GM12865 (cell line): Measurements from ENCODE around the gene PLEKHM3.

Source experiments
- DNase-seq: peaks from one replicate; pipeline ENCODE4 v3.0.0; 2010; ENCODE audit warnings: low read depth
- H3K4me3 ChIP-seq: 2 replicates; pipeline ENCODE4 v1.5.1; 2011; ENCODE audit warnings: mild to moderate bottlenecking, low read depth, low read length, control low read depth
- CTCF ChIP-seq: IDR thresholded peaks from 2 replicates; pipeline ENCODE4 v1.5.1; 2011; ENCODE audit warnings: low read length, control low read depth, low read depth, inconsistent platforms; ENCODE audit not compliant: insufficient read depth; ENCODE audit errors: missing control alignments

The PLEKHM3 gene

GRCh38 chr2:207833251-207833751 is 192.0 kb downstream of the PLEKHM3 start:
- H3K4me3 ChIP-seq, result no peak overlapping the region
- DNase-seq, result peak; percentile 73
- TF ChIP-seq CTCF, result no peak

GRCh38 chr2:207831584-207832248 is 193.6 kb downstream of the PLEKHM3 start:
- no peak overlapping the region for H3K4me3 ChIP-seq
- no peak for DNase-seq
- TF ChIP-seq CTCF, result no peak

GRCh38 chr2:207830778-207831438 is 194.4 kb downstream of the PLEKHM3 start:
- no peak for TF ChIP-seq CTCF
- no peak for DNase-seq
- H3K4me3 ChIP-seq, result no peak overlapping the region

- TF ChIP-seq CTCF, result no peak
- no peak for DNase-seq
- no peak overlapping the region for H3K4me3 ChIP-seq
Observed at GRCh38 chr2:207828361-207829057, 196.8 kb downstream of the PLEKHM3 start.

GRCh38 chr2:207825978-207826377 is 199.3 kb downstream of the PLEKHM3 start:
- no peak for TF ChIP-seq CTCF
- no peak for DNase-seq
- no peak overlapping the region for H3K4me3 ChIP-seq

- no peak for DNase-seq
- no peak overlapping the region for H3K4me3 ChIP-seq
- no peak for TF ChIP-seq CTCF
Observed at GRCh38 chr2:207825045-207825954, 200.0 kb downstream of the PLEKHM3 start.
